Transverse colon (tissue), 4 donors: Measurements from ENCODE around the gene CHCHD6. TPM values are rescaled to one million over a fixed set of nuclear protein-coding genes. Genes with fewer than 3 reads are reported as not detected.

Experiments used
- DNase-seq: peaks from one replicate; pipeline ENCODE4 v3.0.0-alpha.2; 2019
- H3K27ac ChIP-seq, 4 donors: fragments of 200-600 bp; sonication (generic); 2 replicates each; pipeline ENCODE4 v1.5.1; 2016 to 2018; ENCODE audit warnings: inconsistent platforms in 4 of 4
- H3K27me3 ChIP-seq: fragments of 200-600 bp; sonication (generic); 2 replicates; pipeline ENCODE4 v1.5.1; 2017; ENCODE audit warnings: inconsistent platforms
- H3K36me3 ChIP-seq, 4 donors: fragments of 200-600 bp; sonication (generic); 2 replicates each; pipeline ENCODE4 v1.5.1; 2017 to 2019; ENCODE audit warnings: inconsistent platforms in 4 of 4
- H3K4me1 ChIP-seq, 4 donors: fragments of 200-600 bp; sonication (generic); 2 replicates each; pipeline ENCODE4 v1.5.1; 2017 to 2020; ENCODE audit warnings: inconsistent platforms in 4 of 4
- H3K4me3 ChIP-seq, 4 donors: fragments of 200-600 bp; sonication (generic); 1 replicate in 1 of 4; 2 replicates in 3 of 4; pipeline versions ENCODE4 v1.5.1 to v1.6.1; 2017 to 2019; ENCODE audit warnings: inconsistent platforms in 4 of 4
- H3K9me3 ChIP-seq, 2 donors: fragments of 200-600 bp; sonication (generic); 2 replicates each; pipeline ENCODE4 v1.5.1; 2017 to 2019; ENCODE audit warnings: inconsistent platforms in 2 of 2
- CTCF ChIP-seq, 5 experiments: fragments of 200-600 bp in 3 of 5; fragments of 450-650 bp in 2 of 5; sonication (generic) in 3 of 5; IDR thresholded peaks; 1 replicate in 2 of 5; 2 replicates in 3 of 5; pipeline ENCODE4 v1.5.1; 2016 to 2017; ENCODE audit warnings: antibody characterized with exemption in 5 of 5, inconsistent platforms in 3 of 5, mild to moderate bottlenecking in 2 of 5, moderate library complexity in 1 of 5
- EP300 ChIP-seq: sonication (generic); formaldehyde crosslinking; IDR thresholded peaks from one replicate; pipeline ENCODE4 v1.6.1; 2017; ENCODE audit warnings: antibody characterized with exemption, low read depth
- POLR2A ChIP-seq: fragments of 450-650 bp; IDR thresholded peaks from one replicate; pipeline ENCODE4 v1.6.1; 2016; ENCODE audit warnings: antibody characterized with exemption, mild to moderate bottlenecking, moderate library complexity
- POLR2AphosphoS5 ChIP-seq, 3 donors: sonication (generic); formaldehyde crosslinking; IDR thresholded peaks; one replicate each; pipeline ENCODE4 v1.6.1; 2016; ENCODE audit warnings: antibody characterized with exemption in 3 of 3
- WGBS, 2 donors: methylation state at CpG; one replicate each; pipeline ENCODE4 v1.1.5; 2018; ENCODE audit warnings: low coverage in 1 of 2; 5-methylcytosine and 5-hydroxymethylcytosine counted together
- in situ Hi-C, 4 donors: fragments of 200-750 bp; cut with MboI; loops; one replicate each; pipeline versions ENCODE4 v1.15.0 to v1.15.1; 2017; ENCODE audit warnings: low sequenced_read_pairs in 3 of 4, low pct_ligation_motif_present in 1 of 4, low pct_unique_long_range_greater_than_20kb in 1 of 4
- intact Hi-C: fragments of 100-400 bp; cut with DNase I; formaldehyde crosslinking; loops from one replicate; pipeline ENCODE4 v1.15.1; 2023; ENCODE audit warnings: low total_unique reads
- total RNA-seq, 4 donors: library from RNA; depleted of rRNA; stranded (reverse); fragments of >200 nt; gene quantifications; one replicate each; pipeline ENCODE4 v1.1.0, GENCODE V29; 2016

The CHCHD6 gene
- total RNA-seq, 4 donors from 2014 or later = 4.6 to 12.1 (median 5.3) TPM

DNA sequence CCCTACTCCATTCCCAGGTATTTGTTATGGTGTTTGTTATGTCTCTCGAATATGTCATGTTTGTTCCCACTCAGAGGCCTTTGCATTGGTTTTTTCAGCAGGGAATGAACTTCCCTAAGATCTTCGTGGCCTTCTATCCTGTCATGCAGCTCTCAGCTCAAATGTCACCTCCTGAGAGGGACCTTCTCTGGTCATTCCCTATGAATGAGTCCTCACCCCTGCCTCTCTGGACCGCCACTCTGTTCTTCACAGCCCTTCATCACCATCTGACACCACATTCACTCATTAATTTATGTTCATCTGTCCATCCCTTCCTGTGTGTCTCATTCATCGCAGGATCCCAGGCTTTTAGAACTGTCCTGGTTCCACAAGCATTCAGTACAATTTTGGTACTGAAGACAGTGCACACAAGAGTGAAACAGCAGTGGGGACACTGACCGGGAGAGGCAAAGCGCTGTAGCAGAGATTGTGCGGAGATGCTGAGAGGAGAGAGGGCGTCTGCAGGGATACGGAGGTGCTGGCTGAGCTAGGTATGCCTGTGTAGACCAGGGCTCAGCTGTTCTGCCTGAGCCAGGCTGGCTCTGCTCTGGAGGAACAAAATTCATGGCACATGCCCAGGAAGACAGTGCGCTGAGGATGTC is 132.3 kb downstream of the CHCHD6 start:
- Histone ChIP-seq H3K9me3 (no peaks in the 10 kb centered on the region), H3K27me3 (no peaks in the 10 kb centered on the region), H3K36me3 (no peaks in the 10 kb centered on the region), H3K4me1 (no peaks in the 10 kb centered on the region), H3K4me3 (no peak overlapping the region), H3K27ac (no peak overlapping the region)
- intact Hi-C loops (no loop called here), in situ Hi-C loops (no loop called here)
- no peak for DNase-seq
- WGBS, 2 donors = 90 to 91% methylated on average over 9 to 10 of the region's 10 CpGs
- TF ChIP-seq POLR2A (no peak), CTCF (IDR thresholded peaks at IDR 0.05) (no peak), EP300 (no peak), POLR2AphosphoS5 (IDR thresholded peaks at IDR 0.05) (no peak)

- TF ChIP-seq EP300 = no peak
- TF ChIP-seq POLR2AphosphoS5 (IDR thresholded peaks at IDR 0.05) = no peak
- TF ChIP-seq POLR2A = no peak
- Histone ChIP-seq H3K36me3 (no peaks in the 10 kb centered on the region), H3K27ac (no peak overlapping the region), H3K9me3 (no peaks in the 10 kb centered on the region), H3K27me3 (no peaks in the 10 kb centered on the region), H3K4me3 (no peak overlapping the region), H3K4me1 (no peaks in the 10 kb centered on the region)
- in situ Hi-C loops = no loop called here
- DNase-seq = no peak
- intact Hi-C loops = no loop called here
- 84% methylated on average over 4 of the region's 4 CpGs; no CpG with 5 or more reads in 1 of the 2 donors for WGBS, 2 donors
Observed at GRCh38 chr3:126837773-126838172, 133.7 kb downstream of the CHCHD6 start.

DNA sequence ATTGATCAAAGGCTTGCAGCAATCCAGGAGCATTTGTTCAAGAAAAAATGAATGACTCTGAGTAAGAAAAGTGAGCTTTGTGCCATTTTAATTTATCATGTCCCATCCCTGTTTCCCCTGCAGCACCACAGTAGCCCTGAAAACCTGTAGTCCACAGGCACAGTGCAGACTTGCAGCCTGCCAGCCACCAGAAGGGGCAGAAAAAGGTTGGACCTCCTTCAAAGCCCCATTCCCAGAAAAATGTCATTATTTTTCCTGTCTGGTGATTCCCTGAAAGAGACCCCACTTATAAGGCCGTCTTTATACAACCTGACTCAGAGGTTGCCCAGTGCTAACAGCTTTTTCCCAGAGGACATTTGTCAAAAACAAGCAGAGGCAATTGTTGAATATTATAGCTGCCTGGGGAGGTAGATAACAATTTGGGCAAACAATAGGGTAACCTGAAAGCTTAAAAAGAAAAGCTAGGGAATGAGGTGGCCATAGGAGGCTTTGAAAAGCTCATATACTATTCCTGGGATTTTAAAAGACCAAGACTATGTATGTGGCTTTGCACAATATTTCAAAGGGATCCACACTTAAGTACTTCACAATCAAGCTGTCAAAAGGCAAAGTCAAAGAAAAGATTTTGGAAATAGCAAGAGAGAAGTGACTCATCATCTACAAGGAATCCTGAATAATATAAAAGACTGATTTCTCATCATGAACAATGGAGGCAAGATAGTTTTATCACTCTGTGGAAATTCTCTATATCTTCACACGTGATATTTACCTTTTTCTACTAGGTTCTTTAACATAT is 142.1 kb downstream of the CHCHD6 start:
- no peaks in the 10 kb centered on the region for H3K36me3 ChIP-seq
- intact Hi-C loops (no loop called here), in situ Hi-C loops (no loop called here)
- peaks cover 0 to 3% (median 0%) of the 10 kb centered on the region in 4 donors for H3K4me1 ChIP-seq
- TF ChIP-seq CTCF (IDR thresholded peaks at IDR 0.05) (no peak), POLR2AphosphoS5 (IDR thresholded peaks at IDR 0.05) (no peak), POLR2A (no peak), EP300 (no peak)
- DNase-seq = no peak
- no peak overlapping the region for H3K27ac ChIP-seq
- no peak overlapping the region for H3K4me3 ChIP-seq
- 81 to 87% methylated on average over 2 of the region's 2 CpGs for WGBS, 2 donors
- no peaks in the 10 kb centered on the region for H3K27me3 ChIP-seq
- H3K9me3 ChIP-seq = no peaks in the 10 kb centered on the region

- intact Hi-C loops (no loop called here), in situ Hi-C loops (no loop called here)
- Histone ChIP-seq H3K4me1 (peaks cover 0 to 3% (median 0%) of the 10 kb centered on the region in 4 donors), H3K27ac (no peak overlapping the region), H3K9me3 (no peaks in the 10 kb centered on the region), H3K27me3 (no peaks in the 10 kb centered on the region), H3K4me3 (no peak overlapping the region), H3K36me3 (no peaks in the 10 kb centered on the region)
- no peak for DNase-seq
- WGBS, 2 donors = 90% methylated on average over 3 of the region's 3 CpGs; no CpG with 5 or more reads in 1 of the 2 donors
- no peak for TF ChIP-seq EP300
- TF ChIP-seq POLR2AphosphoS5 (IDR thresholded peaks at IDR 0.05) = no peak
- TF ChIP-seq POLR2A = no peak
- no peak for TF ChIP-seq CTCF (IDR thresholded peaks at IDR 0.05)
Observed at GRCh38 chr3:126847061-126847460, 143.0 kb downstream of the CHCHD6 start.
